Measurements from ENCODE around the gene SLC44A4. TPM values are rescaled to one million over a fixed set of nuclear protein-coding genes. Genes with fewer than 3 reads are reported as not detected.
"Not testable (repeated sequence)": the region's sequence is repeated elsewhere in the genome, so short reads cannot be mapped to it uniquely, and the experiment has no call there.

SLC44A4 gene
- polyA plus RNA-seq, 1 experiment, result 0.07 TPM

GRCh38 chr6:31871046-31871659 is 7.6 kb downstream of the SLC44A4 start:
- POLR2A ChIA-PET, result no interaction called here
- H3K27me3 ChIP-seq (ENCODE audit: control insufficient read depth, insufficient read depth, low read length), result peaks cover 2% of the 10 kb centered on the region; the same call in 1 of the 2 replicates
- no peak for DNase-seq (ENCODE audit: low read depth)
- no peak for TF ChIP-seq CTCF (IDR thresholded peaks at IDR 0.05; ENCODE audit: insufficient read depth, low read depth, low read length)
- H3K4me3 ChIP-seq (ENCODE audit: low read depth, low read length), result no peak overlapping the region
- CTCF ChIA-PET, result interaction anchor here (0.7 to 3.3 kb wide), 2 partner anchors 18 to 142 kb away, joined by 4 to 9 read pairs; no protein-coding TSS in a partner anchor
- no peaks in the 10 kb centered on the region for H3K36me3 ChIP-seq (ENCODE audit: control insufficient read depth, insufficient read depth, low read length)

GRCh38 chr6:31870385-31870921 is 8.3 kb downstream of the SLC44A4 start:
- H3K36me3 ChIP-seq (ENCODE audit: control insufficient read depth, insufficient read depth, low read length), result no peaks in the 10 kb centered on the region
- H3K4me3 ChIP-seq (ENCODE audit: low read depth, low read length), result no peak overlapping the region
- ChIA-PET POLR2A (no interaction called here), CTCF (interaction anchor here (0.6 to 3.3 kb wide), 3 partner anchors 19 to 915 kb away, joined by 3 to 9 read pairs (median 4); no protein-coding TSS in a partner anchor)
- no peak for DNase-seq (ENCODE audit: low read depth)
- peaks cover 2% of the 10 kb centered on the region; the same call in 1 of the 2 replicates for H3K27me3 ChIP-seq (ENCODE audit: control insufficient read depth, insufficient read depth, low read length)
- no peak for TF ChIP-seq CTCF (IDR thresholded peaks at IDR 0.05; ENCODE audit: insufficient read depth, low read depth, low read length)

DNA sequence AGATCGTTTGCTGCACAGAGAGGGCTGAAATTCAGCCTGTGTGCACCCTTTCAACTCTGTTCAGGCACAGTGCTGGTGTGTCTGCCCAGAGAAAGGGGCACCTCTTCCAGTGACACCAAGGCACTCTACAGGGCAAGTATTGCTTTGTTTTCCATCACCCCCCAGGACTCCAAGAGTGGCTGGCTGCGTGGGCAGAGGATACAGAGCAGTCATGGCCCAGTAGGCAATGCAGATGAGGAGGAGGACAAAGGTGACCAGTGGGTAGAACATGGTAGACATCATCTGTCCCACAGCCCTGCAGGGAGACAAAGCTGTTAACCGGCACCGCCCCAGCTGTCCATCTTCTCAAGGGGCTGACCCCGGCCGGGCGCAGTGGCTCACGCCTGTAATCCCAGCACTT is 9.5 kb downstream of the SLC44A4 start:
- ChIA-PET CTCF (no interaction called here), POLR2A (no interaction called here)
- Histone ChIP-seq H3K27me3 (ENCODE audit: control insufficient read depth, insufficient read depth, low read length) (peaks cover 2% of the 10 kb centered on the region; the same call in 1 of the 2 replicates), H3K36me3 (ENCODE audit: control insufficient read depth, insufficient read depth, low read length) (no peaks in the 10 kb centered on the region), H3K4me3 (ENCODE audit: low read depth, low read length) (no peak overlapping the region)
- no peak for DNase-seq (ENCODE audit: low read depth)
- no peak for TF ChIP-seq CTCF (IDR thresholded peaks at IDR 0.05; ENCODE audit: insufficient read depth, low read depth, low read length)

DNA sequence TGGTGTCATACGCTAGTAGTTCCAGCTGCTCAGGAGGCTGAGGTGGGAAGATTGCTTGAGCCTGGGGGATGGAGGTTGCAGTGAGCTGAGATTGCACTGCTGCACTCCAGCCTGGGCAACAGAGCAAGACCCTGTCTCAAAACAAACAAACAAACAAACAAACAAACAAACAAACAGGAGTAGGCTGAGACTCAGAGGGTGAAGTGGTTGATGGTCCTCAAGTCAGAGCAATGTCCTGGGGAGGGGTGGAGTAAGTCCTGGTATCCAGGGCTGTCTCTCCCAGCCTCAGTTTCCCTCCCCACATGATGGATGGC is 10.2 kb downstream of the SLC44A4 start:
- H3K27me3 ChIP-seq (ENCODE audit: control insufficient read depth, insufficient read depth, low read length); DNase-seq (ENCODE audit: low read depth); POLR2A ChIA-PET; H3K36me3 ChIP-seq (ENCODE audit: control insufficient read depth, insufficient read depth, low read length); H3K4me3 ChIP-seq (ENCODE audit: low read depth, low read length): not testable (repeated sequence)
- CTCF ChIA-PET, result interaction anchor here (0.8 to 1.2 kb wide), 2 partner anchors 21 to 131 kb away, joined by 3 to 9 read pairs; no protein-coding TSS in a partner anchor

GRCh38 chr6:31865205-31866118 is 13.3 kb downstream of the SLC44A4 start:
- DNase-seq (ENCODE audit: low read depth), result no peak
- CTCF ChIA-PET, result interaction anchor here (0.7 to 2.6 kb wide), 3 partner anchors 23 to 87 kb away, joined by 3 to 6 read pairs (median 4); no protein-coding TSS in a partner anchor
- TF ChIP-seq CTCF (IDR thresholded peaks at IDR 0.05; ENCODE audit: insufficient read depth, low read depth, low read length), result no peak
- Histone ChIP-seq H3K4me3 (ENCODE audit: low read depth, low read length) (no peak overlapping the region), H3K27me3 (ENCODE audit: control insufficient read depth, insufficient read depth, low read length) (no peaks in the 10 kb centered on the region), H3K36me3 (ENCODE audit: control insufficient read depth, insufficient read depth, low read length) (no peaks in the 10 kb centered on the region)
- POLR2A ChIA-PET, result no interaction called here

Data from BJ (cell line).